ENCODE results near the gene ITM2C.
A peak's percentile ranks its signal among the peaks of the same experiment; 100 is the strongest.

Gene ITM2C

DNA sequence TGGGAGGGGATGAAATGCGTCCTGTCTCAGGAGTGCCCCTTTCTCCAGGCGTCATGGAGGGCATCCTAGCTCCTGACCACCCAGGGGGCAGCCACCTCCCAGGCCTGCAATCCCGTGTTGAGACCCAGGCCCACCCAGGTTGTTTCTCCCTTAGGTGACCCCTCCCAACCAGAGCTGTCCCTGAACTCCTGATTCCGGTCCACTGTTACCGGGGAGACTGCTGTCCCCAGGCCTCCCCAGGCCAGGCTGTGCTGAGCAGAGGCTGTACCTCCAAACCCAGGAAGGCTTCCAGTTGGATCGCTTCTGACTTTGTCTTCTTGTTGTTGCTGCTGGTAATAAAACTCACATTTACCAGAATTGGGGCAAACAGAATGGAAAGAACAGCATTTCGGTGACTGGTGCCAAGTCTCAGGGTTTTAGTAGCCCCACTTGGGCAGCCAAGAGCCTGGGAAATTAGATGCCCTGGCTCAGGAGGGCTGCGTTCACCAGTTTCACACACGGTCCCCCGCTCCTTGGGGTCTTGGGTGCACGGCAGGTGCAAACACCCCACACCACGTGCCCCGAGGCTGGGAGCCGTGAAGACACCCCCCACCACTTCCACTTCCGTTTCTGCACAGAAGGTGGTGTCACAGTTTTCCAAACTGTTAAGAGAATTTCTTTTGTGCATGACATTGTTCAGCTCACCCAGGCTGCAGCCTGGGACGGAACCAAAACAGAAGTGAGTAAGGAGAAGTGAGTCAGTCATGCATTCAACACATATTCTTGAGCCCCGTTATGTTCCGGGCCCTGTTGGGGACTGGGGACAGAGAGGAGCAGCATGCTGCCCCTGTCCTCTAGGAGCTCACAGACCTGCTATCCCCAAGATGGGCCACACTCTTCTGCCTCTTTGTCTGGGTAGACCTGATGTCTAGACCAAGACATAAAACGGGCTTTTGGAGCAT is 29.4 kb downstream of the ITM2C start:
- DNase-seq, result no peak

DNA sequence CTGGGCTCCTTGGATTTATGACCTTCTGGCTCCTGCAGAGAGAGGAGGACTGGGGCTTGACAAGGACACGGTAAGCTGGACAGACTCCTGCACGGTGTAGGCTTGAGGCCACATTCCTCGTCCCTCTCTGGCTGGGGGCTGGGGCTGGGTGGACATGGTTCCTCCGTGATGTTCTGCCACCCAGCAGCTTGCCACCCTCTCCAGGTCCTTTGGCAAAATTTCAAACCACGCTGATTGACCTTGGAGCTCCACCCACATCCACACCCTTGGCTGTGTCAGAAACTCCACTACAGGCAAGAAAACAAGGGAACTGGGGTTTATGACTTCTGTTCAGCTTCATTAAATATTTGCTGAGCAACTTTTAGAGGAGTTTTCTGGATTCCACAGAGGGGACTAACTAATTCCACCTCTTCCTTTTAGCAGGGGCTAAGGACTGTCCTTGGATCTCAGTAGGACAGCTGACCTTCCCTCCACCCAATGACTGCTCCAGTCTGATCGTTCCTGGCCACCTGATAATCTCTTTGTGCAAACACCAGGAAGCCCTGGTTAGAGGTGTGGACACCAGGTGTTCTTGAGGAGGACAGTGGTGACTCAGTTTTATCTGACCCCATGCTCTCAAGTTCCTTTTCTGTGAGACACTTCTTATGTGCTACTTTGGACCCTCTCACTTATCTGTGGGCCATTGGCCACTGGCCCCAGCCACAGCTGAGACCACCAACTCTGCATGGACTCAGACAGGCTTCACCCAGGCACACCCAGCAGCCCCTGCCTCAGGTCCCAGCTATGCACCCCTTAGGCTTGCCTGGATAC is 31.0 kb downstream of the ITM2C start:
- no peak for DNase-seq

DNA sequence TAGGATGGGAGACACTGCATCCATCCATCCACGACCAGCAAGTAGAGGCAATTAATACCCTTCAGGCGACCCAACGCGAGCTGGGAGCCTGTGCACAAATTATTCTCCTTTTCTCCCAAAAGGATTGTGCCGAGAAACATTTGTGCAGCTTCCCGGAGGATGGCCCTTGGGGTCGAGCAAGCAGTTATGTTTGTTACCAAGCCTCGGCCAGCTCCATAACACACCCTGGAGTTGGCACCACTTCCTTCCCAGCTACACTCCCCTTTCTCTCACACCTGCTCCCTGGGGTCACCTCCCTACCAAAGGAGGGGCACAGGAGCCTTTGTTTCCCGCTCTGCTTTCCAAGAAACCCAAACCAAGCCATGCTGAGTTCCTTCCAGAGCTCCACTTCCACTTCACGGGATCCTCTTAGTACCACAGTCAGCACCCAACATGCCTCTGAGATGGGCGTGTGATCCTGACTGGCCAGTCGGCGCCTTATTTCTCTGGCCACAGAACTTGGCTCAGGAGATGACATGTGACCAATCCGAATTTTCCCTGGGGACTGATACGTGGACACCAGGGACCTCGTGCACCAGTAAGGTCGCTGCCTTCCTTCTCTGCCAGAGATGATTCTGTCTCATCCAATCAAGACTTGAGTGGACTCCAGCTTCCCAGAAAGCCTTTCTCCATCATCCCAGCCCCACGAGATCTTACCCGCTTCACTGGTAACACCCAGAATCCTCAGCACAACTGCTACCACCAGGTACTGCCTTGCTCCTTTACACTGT is 31.8 kb downstream of the ITM2C start:
- no peak for DNase-seq

DNA sequence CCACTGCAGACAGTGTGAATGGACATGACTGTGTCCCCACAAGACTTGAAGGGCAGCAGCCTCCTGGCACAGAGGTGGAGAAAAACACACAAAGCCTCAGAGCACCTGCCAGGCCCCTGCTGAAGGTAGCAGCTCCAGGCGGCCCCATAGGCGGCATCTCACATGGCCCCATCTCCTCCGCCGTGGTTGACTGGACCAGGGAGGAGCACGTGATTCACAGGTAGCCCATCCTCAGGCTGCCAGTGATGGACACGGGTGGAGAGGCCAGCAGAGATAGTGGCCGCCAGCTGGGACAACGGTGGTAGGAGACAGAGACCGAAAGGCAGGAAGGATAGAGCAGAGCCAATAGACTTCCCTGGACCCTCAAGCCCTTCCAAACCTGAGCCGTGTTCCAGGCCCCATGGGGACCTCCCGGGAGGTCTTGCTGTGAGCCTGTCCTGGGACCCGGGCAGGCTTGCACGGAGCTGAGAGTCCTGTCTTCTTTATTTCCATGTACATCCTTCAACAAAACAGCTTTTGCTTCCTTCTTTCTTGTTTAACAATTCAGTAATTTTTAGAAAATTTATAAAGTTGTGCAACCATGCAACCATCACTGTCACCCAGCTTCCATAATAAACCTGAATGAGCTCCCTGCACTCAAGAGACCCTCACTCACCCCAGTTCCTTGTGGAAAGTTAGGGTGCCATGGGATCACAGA is 33.4 kb downstream of the ITM2C start:
- no peak for DNase-seq

DNA sequence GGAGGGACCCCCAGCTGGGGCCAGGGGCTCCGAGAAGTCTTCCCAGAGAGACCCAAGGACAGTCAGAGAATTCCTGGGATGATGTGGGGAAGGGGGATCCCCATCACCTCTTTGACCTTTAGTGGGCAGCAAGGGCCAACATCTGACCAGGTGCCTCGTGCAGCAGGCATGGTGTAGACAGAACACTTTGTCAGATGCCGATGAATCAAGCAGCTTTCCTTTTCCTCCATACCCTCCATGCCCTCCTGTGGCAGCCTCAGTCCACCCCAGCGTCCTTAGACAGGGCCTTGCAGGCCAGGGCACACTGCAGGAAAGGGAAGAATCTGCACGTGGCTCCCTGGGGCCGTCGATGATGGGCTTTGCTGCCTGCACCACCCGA is 34.0 kb downstream of the ITM2C start:
- DNase-seq, result no peak

DNA sequence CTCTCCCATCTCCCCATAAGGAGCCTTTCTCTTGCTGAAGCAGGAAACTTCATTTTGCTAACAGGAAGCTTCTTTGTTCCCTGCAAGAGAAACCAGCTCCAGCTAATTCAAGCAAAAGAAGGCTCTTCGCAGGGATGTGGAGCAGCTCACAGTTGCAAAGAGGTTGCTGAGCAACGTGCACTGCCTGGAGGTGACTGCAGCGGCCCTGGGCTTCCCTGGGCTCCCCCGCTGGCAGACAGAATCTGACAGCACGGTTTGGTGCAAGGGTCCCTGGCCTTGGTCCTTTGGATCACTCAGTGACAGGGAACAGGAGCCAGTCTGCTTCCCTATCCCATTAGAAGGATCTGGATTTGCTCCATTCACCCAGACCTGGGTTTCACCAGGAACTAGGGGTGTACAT is 34.5 kb downstream of the ITM2C start:
- no peak for DNase-seq

DNA sequence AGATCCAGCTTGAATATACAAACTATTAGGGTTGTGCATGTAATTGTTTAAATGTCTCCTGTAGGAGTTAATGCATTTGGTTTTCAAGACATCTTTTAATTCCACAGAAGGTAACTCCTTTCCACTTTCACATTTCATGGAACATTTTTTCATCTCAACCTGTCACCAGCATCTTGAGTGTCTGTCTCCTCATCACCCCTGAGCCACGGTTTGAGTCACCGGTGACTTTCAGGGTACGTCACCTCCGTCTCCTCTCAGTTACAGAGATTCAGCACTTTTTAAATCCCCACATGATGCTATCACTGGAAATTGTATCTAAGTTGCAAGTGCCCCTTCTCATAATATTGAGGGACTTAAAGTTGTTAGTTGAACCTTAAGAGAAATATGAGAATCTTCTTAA is 35.0 kb downstream of the ITM2C start:
- no peak for DNase-seq

DNA sequence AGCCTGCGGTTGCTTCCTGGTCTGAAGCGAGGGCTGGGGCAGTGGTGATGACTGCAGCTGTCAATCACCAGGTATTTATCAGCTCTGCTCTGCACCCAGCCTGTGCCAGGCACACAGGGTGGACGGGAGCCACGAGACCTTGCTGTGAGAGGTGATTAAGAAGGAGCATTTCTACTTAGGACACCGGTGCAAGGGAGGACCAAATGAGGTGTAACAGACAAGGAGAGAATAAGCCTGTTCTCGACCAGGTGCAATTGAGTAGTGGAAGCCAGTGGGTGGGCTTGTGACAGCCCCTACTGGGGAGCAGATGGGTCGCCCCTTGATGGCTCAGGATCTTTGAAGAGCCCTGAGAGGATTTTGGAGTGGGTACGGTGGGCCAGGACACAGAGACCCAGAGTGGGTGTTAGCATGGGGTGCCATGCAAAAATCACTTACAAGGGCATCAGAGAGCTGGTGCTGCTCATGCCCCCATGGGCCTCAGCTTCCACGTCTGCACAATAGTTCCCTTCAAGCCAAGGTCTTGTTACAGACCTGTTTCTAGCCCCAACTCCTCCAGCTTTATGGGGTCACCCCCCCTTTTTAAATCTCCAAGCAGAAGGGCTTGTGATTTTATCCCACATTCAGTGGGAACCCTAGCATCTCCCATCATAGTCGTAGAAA is 35.7 kb downstream of the ITM2C start:
- DNase-seq, result no peak

DNA sequence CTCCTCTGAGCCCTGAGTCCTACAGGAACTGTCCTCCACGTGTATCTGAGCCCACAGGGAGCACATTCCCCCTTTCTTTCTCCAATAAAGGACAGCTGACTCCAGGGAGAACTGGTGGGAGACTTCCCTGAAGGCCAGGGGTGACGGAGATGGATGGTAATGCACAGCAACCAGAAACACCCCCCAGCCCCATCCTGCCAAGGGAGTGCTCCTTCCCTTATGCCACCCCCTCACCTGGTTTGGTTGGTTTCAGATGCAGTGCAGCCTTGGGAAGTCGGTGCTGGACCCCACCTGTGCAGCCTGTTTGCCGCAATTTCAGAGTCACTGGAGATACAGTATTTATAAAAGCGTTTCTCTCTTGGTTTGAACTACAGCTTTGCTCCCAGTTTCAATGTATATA is 36.3 kb downstream of the ITM2C start:
- DNase-seq, result no peak

DNA sequence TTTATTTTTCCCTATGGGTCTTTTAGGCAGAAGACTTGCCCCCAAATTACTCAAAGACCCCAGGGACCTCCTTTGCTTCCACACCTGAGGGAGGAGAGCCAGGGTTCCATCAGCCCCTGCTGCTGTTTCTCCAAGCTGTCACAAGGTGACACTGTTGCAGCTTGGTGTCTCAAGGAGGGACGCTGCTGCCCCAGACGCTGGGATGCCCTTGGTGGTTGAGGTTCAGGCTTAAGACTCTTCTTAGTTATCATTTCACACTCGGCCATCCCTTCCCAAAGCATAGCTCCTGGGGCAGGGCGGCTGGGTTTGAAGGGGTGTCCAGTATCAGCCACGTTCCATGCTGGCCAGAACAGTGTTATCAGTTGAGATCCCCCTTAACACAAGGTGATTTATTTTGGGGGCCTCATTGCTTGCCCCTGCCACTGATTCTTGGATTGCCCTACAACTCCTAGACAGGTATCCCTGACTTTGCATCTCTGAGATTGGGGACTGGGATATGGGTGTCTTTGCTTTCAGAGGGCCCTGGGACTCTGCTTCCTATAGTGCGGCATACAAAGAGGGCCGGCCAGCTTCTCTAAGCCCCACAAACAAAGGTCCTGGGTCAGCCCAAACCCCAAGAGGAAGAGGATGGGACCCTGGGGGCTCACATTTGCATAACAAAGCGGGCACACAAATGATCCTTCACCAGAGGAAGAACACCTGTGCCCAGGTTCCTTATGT is 37.6 kb downstream of the ITM2C start:
- peak; percentile 54 for DNase-seq

DNA sequence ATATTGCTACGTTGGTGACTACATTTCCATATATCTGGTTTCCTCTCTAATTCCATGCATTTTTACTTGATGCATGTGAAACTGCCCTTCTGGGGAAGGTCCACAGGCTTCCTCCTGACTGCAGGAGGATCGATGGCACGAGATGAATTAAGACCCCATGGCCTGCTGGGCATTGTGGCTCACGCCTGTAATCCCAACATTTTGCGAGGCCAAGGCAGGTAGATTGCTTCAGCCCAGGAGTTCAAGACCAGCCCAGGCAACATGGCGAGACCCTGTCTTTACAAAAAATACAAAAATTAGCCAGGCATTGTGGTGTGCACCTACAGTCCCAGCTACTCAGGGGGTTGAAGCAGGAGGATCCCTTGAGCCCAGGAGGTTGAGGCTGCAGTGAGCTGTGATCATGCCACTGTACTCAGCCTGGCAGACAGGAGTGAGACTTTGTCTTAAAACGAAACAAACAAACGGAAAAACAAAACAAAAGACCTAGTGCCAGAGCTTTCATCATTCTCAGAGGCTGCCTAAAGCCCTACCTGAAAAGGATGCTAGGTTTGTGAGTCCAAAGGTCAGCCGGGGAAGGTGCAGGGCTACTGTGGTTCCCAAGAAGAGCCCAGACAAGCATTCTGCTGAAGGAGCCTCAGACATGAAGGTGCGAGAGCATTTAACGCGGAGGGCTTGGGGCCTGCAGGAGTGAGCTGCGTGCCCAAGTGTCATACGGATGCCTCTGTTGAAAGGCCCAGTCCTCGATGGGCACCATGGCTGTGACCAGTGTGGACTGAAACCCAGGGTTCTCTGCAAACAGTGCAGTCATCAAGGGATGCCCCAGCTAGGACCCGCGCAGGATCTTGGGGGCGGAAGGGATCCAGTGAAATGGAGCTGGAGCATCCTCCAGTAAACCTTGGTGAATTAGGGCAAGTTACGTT is 38.7 kb downstream of the ITM2C start:
- no peak for DNase-seq

DNA sequence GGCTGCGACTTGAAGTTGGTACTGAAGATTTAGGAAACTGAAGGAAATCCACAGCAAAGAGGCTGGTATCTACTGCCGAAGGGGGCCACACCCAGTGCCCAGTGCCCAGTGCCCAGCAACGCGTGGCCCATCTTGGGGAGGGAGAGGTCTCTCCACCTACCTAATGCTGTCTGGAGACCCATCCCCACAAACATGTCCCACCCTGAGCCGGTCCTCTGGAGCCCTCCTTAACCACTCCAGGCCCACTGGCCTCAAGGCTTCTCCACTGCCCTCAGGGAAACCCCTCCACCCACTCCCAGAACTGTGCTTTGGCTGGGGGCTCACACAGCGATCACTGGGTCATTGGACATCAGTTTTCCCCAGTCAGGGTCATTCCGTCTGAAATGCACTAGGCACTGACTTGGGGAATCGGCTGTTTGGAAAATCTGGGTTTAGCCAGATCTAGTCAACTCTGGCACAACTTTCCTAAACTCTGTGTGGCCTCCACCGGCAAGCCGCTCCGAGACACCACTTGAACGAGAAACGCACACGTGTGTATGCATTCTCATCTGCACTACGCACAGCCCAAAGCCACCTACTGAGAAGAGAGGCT is 40.2 kb downstream of the ITM2C start:
- no peak for DNase-seq

DNA sequence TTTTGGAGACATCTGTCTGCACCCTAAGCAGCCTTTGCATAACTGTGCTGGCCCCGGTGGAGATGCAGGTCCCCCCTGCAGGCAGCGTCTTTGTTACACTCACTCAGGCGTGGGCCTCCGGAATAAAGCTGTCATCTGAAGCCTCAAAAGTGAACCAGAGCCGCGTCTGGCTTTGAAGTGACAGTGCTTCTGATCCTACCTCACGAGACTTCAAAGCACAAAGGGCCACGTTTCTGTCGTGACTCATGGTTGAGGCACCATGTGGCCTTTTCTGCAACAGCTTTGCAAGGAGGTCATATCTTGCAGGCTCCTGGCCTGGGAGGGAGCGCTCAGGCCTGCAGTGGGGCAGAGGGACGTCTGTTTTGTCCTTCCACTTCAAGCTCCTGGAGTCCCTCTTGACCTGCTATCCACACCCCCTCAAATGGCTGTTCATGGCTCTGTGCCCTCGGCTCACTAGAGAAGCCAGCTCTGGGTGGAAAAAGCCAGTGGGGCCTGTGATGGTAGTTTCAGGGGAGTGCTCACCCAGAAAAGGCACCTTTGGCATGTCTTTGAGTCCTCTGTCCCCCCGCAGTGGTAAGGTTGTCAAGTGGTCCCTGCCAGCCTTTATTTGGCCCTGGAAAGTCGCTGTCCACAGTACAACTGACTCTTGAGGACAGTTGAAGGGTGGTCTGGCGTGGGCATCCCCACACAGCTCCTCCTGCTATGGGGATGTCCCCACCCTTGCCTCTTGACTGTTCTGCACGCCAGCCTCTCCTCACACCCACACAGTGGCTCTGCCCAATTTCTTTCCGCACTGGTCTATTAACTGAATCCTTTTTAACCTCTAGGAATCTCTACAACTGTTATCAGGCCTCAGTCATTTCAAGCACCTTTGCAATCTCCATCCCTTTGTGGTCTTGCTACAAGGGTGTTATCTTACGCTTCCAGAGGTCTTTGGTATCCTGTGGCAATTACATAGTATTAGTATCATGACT is 41.0 kb downstream of the ITM2C start:
- DNase-seq, result peak; percentile 81

DNA sequence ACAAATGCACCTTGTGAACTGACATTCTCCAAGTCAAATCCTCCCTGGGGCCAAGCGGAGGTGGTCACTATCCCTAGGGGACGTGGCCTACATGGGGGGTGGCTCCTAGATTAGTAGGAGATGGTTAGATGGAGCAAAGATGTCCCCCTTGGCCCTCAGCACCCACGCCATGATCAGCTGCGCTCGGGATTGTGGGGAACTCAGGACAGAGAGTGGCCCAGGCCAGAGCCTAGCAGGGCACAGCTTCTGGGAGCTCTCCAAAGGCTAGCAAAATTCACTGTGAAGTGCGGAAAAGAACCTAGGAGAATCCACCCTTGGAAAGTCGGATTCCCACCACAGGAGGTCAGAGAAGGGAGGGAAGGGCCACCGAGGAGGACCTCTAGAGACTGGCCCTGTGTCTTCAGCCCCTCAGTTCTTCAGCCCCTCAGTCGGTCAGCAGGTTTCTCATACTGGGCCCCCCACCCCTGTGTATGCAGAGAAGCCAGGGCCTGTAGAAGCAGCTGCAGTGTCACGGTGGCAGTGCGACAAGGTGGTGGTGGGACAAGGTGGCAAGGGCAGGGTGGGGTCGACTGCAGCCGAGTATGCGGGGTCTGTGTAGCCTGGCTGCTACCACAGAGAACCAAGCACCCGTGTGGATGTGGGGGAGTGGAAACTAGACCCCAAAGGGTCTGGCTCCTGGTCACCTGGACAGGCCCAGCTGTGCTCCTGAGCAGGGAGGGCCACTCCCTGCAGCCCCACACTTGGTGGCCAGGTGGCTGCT is 41.9 kb downstream of the ITM2C start:
- DNase-seq, result no peak

DNA sequence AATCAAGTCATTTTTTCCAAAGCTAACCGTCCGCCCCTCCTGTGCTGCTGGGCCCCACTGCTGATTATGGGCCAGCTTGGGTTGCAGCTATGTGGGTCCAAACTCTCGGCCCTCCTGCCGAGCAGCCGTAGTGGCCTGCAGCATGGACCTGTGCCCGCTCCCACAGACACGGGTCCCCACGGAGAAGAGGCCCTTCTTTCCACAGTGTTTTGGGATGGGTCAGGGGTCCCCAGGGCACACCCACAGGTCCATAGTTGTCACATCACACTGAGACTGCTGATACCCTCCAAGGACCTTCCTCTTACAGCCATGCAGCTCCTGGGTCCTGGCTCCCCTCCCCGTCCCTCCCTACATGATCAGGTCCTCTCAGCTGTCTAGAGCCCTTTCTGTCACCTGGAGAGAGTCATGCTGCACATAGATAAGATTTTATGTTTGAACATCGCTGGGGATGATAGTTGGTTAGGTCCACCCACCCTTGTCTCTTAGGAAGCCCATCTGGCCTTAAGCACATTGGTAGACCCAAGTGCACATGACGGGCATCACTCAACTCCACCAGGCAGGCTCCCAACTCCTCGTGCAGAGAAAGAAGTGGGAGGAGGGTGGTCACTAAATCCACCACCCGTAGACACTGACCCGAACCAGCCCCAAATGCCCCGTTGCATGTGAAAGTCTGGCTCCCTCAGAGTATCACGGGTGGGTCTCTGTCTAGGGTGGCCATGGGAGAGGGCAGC is 42.8 kb downstream of the ITM2C start:
- no peak for DNase-seq

DNA sequence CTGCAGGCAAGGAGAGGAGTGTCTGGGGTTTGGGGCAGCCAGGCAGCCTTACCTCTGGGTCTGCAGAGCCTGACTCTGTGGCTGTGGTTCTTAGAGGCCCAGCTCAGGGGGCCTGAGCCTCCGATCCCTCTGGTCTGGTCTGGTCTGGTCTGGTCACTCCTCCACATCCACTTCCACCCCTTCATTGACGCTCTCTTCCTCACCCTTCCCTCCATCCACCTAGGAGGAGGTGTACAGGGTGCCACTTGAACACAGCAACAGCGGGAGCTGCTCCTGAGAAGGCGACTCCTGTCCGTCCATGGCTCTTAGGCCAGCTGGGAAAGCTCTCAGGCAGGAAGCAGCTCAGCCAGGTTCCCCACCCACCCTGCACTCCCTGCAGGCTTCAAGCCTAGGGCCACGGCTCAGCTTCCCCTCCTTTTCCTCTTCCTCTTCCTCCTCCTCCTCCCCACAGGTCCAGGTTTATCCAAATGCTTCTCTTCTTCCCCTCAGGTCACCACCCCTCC is 43.4 kb downstream of the ITM2C start:
- no peak for DNase-seq
